G401 (cell line): ENCODE results near the gene PNPLA7. TPM values are rescaled to one million over a fixed set of nuclear protein-coding genes. Genes with fewer than 3 reads are reported as not detected.

ENCODE experiments used
- DNase-seq: peaks from one replicate; pipeline ENCODE4 v3.0.0-alpha.2; 2015; ENCODE audit warnings: low spot score
- in situ Hi-C: cut with HindIII; loops from 2 replicates; pipeline ENCODE4 v1.10.0; 2016; ENCODE audit warnings: low sequenced_read_pairs, mixed read lengths
- total RNA-seq: library from RNA; depleted of rRNA; stranded (reverse); fragments of >200 nt; shearing (Covaris generic); gene quantifications from 2 replicates; pipeline ENCODE4 v1.2.3, GENCODE V29; 2014

PNPLA7 gene
- total RNA-seq, 1 experiment from 2014 or later: not detected

- in situ Hi-C loops: no loop called here
- no peak for DNase-seq
Measured at GRCh38 chr9:137501457-137501856, 48.7 kb downstream of the PNPLA7 start.

GRCh38 chr9:137500666-137501397 lies 49.4 kb downstream of the PNPLA7 start:
- in situ Hi-C loops: no loop called here
- DNase-seq: no peak

GRCh38 chr9:137499858-137500661 lies 50.1 kb downstream of the PNPLA7 start:
- DNase-seq: no peak
- in situ Hi-C loops: no loop called here

GRCh38 chr9:137499416-137499815 lies 50.8 kb downstream of the PNPLA7 start:
- in situ Hi-C loops: no loop called here
- no peak for DNase-seq

- in situ Hi-C loops: no loop called here
- DNase-seq: no peak
Measured at GRCh38 chr9:137498720-137499150, 51.5 kb downstream of the PNPLA7 start.

GRCh38 chr9:137497921-137498719 lies 52.1 kb downstream of the PNPLA7 start:
- in situ Hi-C loops: no loop called here
- no peak for DNase-seq

- in situ Hi-C loops: no loop called here
- no peak for DNase-seq
Measured at GRCh38 chr9:137496601-137497375, 53.4 kb downstream of the PNPLA7 start.

GRCh38 chr9:137494550-137495351 lies 55.5 kb downstream of the PNPLA7 start:
- no peak for DNase-seq
- in situ Hi-C loops: no loop called here

GRCh38 chr9:137494104-137494544 lies 56.1 kb downstream of the PNPLA7 start:
- DNase-seq: no peak
- in situ Hi-C loops: no loop called here

GRCh38 chr9:137493364-137494103 lies 56.7 kb downstream of the PNPLA7 start:
- in situ Hi-C loops: no loop called here
- no peak for DNase-seq

- in situ Hi-C loops: no loop called here
- no peak for DNase-seq
Measured at GRCh38 chr9:137492464-137493363, 57.5 kb downstream of the PNPLA7 start.

- in situ Hi-C loops: no loop called here
- no peak for DNase-seq
Measured at GRCh38 chr9:137491735-137492432, 58.3 kb downstream of the PNPLA7 start.

- no peak for DNase-seq
- in situ Hi-C loops: no loop called here
Measured at GRCh38 chr9:137490532-137491186, 59.5 kb downstream of the PNPLA7 start.

- DNase-seq: no peak
- in situ Hi-C loops: no loop called here
Measured at GRCh38 chr9:137488906-137489305, 61.3 kb downstream of the PNPLA7 start.

GRCh38 chr9:137488327-137488653 lies 61.9 kb downstream of the PNPLA7 start:
- peak; percentile 92 for DNase-seq
- in situ Hi-C loops: no loop called here
